ENCODE results near the gene MAPKAP1.

The MAPKAP1 gene

DNA sequence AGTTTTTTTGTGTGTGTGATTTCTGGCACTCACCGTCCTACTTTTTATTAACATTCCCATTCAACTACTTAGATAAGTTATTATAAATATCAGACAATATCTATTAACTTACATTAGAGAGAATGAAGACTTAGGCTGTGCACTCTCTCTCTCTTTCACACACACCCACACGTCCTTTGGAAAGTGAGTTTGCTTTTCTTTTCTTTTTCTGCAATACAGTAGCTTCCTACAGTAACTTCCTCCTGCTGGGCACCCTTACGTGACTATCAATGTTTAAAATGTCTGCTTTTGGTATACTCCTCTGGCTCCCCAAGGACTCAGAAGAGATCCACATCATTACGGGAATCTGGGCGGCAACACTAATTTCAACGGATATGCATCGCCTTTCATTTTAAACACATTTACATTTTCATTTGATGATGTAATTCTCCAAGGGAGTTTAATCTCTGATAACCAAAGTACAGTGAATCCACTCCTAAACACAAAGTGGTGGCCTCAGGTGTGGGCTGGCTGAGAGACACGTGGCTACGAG lies 179.5 kb downstream of the MAPKAP1 start:
- TF ChIP-seq, protein P1, sequence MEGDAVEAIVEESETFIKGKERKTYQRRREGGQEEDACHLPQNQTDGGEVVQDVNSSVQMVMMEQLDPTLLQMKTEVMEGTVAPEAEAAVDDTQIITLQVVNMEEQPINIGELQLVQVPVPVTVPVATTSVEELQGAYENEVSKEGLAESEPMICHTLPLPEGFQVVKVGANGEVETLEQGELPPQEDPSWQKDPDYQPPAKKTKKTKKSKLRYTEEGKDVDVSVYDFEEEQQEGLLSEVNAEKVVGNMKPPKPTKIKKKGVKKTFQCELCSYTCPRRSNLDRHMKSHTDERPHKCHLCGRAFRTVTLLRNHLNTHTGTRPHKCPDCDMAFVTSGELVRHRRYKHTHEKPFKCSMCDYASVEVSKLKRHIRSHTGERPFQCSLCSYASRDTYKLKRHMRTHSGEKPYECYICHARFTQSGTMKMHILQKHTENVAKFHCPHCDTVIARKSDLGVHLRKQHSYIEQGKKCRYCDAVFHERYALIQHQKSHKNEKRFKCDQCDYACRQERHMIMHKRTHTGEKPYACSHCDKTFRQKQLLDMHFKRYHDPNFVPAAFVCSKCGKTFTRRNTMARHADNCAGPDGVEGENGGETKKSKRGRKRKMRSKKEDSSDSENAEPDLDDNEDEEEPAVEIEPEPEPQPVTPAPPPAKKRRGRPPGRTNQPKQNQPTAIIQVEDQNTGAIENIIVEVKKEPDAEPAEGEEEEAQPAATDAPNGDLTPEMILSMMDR (IDR thresholded peaks at IDR 0.05; ENCODE audit: poor library complexity, severe bottlenecking), result no peak
- Histone ChIP-seq H3K9me3 (ENCODE audit: severe bottlenecking) (no peaks in the 10 kb centered on the region), H3K27me3 (ENCODE audit: insufficient read depth, poor library complexity, severe bottlenecking) (no peaks in the 10 kb centered on the region), H3K4me3 (ENCODE audit: severe bottlenecking) (no peak overlapping the region), H3K27ac (ENCODE audit: poor library complexity, severe bottlenecking) (no peak overlapping the region), H3K36me3 (ENCODE audit: low read depth) (no peaks in the 10 kb centered on the region; the same call in 1 of the 2 replicates), H3K4me1 (ENCODE audit: insufficient read depth, poor library complexity, severe bottlenecking) (peaks cover 3% of the 10 kb centered on the region)
- ATAC-seq (ENCODE audit: low read depth) (no peak), DNase-seq (ENCODE audit: low spot score) (no peak)

DNA sequence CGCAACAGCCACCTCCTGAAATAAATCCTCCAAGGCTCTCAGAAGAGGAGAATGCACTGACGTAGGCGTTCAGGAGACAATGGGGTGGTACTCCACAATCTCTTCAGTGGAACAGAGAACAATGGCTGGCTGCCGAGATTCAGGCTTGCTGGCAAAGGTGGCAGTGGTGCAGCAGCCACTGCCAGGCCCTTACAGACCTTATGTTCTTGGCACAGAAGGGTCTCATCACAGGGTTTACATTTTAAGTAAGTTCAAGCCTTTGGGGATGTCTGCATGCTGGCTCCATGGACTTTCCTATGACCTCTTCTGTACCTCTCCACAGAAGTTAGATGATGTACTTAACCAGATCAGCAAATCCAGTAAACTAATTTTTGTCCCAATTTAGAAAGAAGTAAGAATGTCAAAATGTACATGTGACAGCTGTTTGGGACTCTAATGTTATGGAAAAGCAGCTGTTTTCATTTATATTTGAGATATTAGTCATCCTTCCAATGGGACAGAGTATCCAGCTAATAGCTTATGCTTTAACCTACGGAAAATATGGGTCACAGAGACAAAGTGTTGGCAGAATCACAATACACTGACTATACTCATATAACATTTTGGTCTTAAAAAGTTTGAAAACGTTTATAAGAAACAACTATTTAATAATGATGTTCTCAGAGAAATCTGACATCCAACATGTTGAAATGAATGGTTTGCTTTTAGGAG lies 180.9 kb downstream of the MAPKAP1 start:
- ATAC-seq (ENCODE audit: low read depth) (no peak), DNase-seq (ENCODE audit: low spot score) (no peak)
- H3K27me3 ChIP-seq (ENCODE audit: insufficient read depth, poor library complexity, severe bottlenecking), result no peaks in the 10 kb centered on the region
- no peaks in the 10 kb centered on the region for H3K9me3 ChIP-seq (ENCODE audit: severe bottlenecking)
- H3K27ac ChIP-seq (ENCODE audit: poor library complexity, severe bottlenecking), result no peak overlapping the region
- H3K4me1 ChIP-seq (ENCODE audit: insufficient read depth, poor library complexity, severe bottlenecking), result peaks cover 18% of the 10 kb centered on the region
- no peaks in the 10 kb centered on the region; the same call in 1 of the 2 replicates for H3K36me3 ChIP-seq (ENCODE audit: low read depth)
- TF ChIP-seq, protein P1 (IDR thresholded peaks at IDR 0.05; ENCODE audit: poor library complexity, severe bottlenecking), result no peak
- H3K4me3 ChIP-seq (ENCODE audit: severe bottlenecking), result no peak overlapping the region

- Histone ChIP-seq H3K9me3 (ENCODE audit: severe bottlenecking) (no peaks in the 10 kb centered on the region), H3K4me3 (ENCODE audit: severe bottlenecking) (no peak overlapping the region), H3K4me1 (ENCODE audit: insufficient read depth, poor library complexity, severe bottlenecking) (peaks cover 22% of the 10 kb centered on the region), H3K27ac (ENCODE audit: poor library complexity, severe bottlenecking) (no peak overlapping the region), H3K36me3 (ENCODE audit: low read depth) (no peaks in the 10 kb centered on the region; the same call in 1 of the 2 replicates), H3K27me3 (ENCODE audit: insufficient read depth, poor library complexity, severe bottlenecking) (no peaks in the 10 kb centered on the region)
- ATAC-seq (ENCODE audit: low read depth), result no peak
- TF ChIP-seq, protein P1 (IDR thresholded peaks at IDR 0.05; ENCODE audit: poor library complexity, severe bottlenecking), result no peak
- DNase-seq (ENCODE audit: low spot score), result no peak
Observed at GRCh38 chr9:125524583-125525355, 182.2 kb downstream of the MAPKAP1 start.

DNA sequence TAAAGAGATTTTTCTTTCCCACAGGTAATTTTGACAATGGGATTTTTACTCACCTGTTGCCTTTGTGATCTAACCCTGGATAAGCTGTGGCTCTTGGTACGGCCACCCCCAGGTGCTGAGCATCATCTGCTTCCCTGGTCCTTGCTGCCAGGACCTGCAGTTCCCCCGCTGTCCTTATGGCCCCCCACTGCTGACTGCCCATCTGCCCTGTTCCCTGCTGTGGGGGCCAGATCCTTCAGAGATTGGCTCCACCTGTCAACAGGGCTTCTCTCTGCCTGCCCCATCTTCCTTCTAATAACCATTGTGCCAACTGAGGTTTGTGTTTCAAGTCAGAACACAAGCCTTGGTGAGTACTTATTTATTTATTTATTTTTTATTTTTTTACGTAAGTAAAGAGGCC lies 183.3 kb downstream of the MAPKAP1 start:
- Histone ChIP-seq H3K9me3 (ENCODE audit: severe bottlenecking) (no peaks in the 10 kb centered on the region), H3K4me1 (ENCODE audit: insufficient read depth, poor library complexity, severe bottlenecking) (peaks cover 22% of the 10 kb centered on the region), H3K4me3 (ENCODE audit: severe bottlenecking) (no peak overlapping the region), H3K27ac (ENCODE audit: poor library complexity, severe bottlenecking) (peak overlapping the region; percentile 99), H3K27me3 (ENCODE audit: insufficient read depth, poor library complexity, severe bottlenecking) (no peaks in the 10 kb centered on the region), H3K36me3 (ENCODE audit: low read depth) (no peaks in the 10 kb centered on the region; the same call in 1 of the 2 replicates)
- TF ChIP-seq, protein P1 (IDR thresholded peaks at IDR 0.05; ENCODE audit: poor library complexity, severe bottlenecking), result no peak
- ATAC-seq (ENCODE audit: low read depth) (no peak), DNase-seq (ENCODE audit: low spot score) (no peak)
